GM20000 (cell line): ENCODE data around the gene SORBS1.
A peak's percentile ranks its signal among the peaks of the same experiment; 100 is the strongest.

Experiments
- DNase-seq: peaks from one replicate; pipeline ENCODE4 v3.0.0; 2012; ENCODE audit warnings: low spot score
- TF ChIP-seq, protein P1 (sequence below): IDR thresholded peaks from 2 replicates; pipeline ENCODE4 v1.5.1; 2012; ENCODE audit warnings: mild to moderate bottlenecking, control low read depth; ENCODE audit errors: extremely low read depth, missing control alignments

SORBS1 gene

DNA sequence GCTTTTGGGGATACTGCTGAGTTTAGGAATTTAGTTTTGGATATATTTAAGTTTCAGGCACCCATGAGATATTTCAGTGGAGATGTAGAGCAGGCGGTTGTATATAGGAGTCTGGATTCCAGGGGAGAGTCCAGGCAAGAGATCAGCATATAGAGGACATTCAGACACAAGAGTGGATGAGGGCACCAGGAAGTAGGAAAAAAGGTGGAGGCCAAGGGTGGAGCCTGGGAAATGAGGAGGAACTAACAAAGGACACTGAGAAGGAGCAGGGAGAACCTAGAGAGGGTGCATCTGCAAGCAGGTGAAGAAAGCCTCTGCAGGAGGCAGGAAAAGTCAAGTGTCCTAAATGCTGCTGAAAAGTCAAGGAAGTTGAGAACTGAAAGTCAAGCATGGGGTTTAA lies 257.2 kb downstream of the SORBS1 start:
- no peak for DNase-seq
- TF ChIP-seq, protein P1, sequence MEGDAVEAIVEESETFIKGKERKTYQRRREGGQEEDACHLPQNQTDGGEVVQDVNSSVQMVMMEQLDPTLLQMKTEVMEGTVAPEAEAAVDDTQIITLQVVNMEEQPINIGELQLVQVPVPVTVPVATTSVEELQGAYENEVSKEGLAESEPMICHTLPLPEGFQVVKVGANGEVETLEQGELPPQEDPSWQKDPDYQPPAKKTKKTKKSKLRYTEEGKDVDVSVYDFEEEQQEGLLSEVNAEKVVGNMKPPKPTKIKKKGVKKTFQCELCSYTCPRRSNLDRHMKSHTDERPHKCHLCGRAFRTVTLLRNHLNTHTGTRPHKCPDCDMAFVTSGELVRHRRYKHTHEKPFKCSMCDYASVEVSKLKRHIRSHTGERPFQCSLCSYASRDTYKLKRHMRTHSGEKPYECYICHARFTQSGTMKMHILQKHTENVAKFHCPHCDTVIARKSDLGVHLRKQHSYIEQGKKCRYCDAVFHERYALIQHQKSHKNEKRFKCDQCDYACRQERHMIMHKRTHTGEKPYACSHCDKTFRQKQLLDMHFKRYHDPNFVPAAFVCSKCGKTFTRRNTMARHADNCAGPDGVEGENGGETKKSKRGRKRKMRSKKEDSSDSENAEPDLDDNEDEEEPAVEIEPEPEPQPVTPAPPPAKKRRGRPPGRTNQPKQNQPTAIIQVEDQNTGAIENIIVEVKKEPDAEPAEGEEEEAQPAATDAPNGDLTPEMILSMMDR = no peak

GRCh38 chr10:95303535-95303934 lies 257.6 kb downstream of the SORBS1 start:
- TF ChIP-seq, protein P1 = no peak
- no peak for DNase-seq

DNA sequence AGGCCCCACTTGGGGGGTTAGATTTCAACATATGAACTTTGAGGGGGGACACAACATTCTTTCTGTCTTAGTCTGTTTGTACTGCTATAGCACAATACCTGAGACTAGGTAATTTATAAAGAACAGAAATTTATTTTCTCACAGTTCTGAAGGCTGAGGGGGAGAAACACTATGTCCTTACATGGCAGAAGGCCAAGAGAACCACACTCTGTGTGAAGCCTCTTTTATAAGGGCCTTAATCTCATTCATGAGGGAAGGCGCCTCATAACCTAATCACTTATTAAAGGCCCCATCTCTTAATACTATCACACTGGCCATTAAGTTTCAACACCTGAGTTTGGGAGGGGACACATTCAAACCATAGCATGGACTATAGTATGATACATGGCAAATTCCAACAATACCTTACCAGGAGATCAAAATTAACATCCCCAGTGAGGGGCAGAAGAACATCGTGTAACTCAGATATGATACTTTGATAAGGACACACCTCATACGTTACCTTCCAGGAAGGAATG lies 261.1 kb downstream of the SORBS1 start:
- no peak for DNase-seq

DNA sequence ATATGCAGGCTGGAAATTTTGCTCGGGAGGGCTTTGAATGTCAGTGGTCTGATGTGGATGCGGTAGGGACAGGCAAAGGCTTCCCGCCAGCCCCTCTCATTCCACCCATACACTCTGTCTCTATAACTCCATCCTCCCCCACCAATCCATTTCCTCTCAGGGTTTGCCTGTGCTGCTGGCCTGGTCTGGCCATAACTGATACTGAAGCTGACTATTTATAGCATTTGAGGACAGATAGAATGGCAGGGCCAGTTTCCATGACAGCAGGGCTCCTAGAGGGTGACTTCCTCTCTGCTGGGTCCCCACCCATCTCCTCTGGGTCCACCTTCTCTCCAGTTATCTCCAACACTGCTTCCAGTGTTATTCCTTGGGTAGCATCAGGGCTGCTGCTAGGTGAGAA lies 263.8 kb downstream of the SORBS1 start:
- TF ChIP-seq, protein P1 = no peak
- DNase-seq = peak; percentile 58

More for the DNA sequence above, 261.1 kb downstream of the SORBS1 start:
- TF ChIP-seq, protein P1 = no peak

DNA sequence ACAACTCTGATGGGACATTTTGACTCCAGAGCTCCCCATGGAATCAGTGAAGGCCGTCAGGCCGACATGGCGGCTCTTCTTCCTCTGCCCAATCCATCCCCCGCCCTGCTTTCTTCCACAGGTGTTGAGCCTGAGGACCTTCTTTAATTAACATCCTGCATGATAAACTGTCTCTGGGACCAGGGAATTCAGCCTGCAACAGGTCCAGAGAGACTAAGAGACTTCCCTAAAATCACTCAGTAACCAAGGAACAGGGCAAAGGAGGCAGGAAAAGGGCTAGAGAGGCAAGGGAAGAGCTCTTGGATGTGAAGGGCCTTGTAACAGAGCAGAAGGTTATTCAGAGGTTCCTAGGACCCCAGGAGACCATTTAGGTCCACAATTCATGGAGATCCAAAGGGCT lies 264.4 kb downstream of the SORBS1 start:
- TF ChIP-seq, protein P1 = no peak
- no peak for DNase-seq

DNA sequence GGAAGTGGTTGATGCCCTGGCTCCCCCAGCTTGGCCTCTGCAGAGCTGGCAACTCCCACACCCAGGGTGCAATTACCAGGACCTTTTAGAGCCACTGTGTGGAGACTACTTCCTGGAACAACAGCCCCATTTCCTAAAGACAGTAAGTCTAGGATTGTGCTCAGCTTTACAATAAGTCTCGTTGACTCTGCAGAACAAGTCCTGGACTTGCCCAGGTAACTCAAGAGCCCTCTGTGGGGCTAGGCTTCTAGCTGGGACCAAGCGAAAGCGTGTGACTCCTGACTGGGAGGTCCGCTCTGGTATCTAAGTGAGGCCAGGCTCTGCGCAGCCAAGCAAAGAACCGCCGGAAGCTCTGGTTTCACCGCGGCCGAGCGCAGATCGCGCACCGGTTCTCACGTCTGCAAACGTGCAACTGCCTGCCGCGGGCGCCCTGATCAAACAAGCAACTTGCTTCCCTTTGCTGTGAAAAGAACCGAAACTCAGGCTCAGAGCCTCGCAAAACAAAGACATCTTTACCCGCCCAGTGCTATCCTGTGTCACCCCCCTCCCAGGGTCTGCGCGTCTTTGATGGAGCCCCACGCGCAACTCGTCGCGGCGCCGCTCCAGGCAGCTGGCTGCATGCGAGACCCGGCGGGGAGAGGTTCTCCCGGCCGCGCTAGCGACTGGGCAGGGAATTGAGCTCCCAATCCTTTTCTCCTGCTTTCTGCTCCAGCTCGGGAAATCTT lies 266.0 kb downstream of the SORBS1 start:
- TF ChIP-seq, protein P1 = no peak
- peak; percentile 84 for DNase-seq

DNA sequence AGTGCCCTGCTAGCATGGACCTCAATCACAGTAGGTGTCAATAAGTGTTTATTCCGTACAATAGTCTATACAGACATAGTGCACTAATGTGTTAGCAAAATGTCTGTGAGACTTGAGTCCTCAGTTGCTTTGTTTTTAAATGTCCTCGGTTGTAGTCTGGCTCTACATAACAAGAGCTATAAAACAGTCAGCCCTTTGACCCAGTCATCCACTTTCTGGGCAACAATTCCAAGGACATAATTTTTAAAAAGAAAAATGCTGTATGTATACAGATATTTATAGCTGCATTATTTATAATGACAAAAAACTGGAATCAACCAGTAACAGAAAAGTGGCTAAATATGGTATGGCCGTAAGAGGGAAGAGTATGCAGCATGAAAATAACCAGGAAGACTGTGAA lies 267.5 kb downstream of the SORBS1 start:
- no peak for DNase-seq
- TF ChIP-seq, protein P1 = no peak
